ENCODE measurements around the gene ALK.

DNA sequence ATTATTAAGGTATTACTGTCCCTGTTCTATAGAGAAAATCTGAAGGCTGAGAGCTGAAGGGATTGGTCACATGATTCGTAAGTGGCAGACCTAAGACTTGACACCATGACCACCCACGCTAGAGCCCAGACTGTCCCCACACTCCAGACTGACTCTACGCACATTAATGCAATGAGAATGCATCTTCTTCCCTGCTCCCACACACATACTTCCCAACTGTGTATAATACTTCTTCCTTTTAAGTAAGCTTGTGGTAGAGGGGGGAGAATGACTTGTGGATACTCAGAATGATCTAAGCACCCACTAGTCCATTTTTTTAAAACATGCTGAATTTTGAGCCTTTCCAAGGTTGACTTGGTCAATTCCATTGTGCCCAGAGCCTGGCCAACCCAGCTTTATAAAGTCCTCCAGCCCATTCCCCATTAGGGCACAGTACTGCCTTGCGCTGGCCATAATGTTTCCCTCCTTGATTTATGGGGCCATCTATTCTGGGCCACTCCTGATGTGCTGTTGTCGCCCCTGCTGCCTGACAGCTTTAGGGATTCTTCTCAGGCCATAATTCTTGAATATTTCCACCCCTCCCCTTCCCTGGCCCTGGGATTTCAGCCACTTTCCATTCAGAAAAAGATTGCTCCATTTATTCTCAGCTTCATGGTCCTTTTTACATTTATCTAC is 28.7 kb downstream of the ALK start:
- TF ChIP-seq EP300 (IDR thresholded peaks at IDR 0.05) (no peak), POLR2A (IDR thresholded peaks at IDR 0.05; ENCODE audit: low read depth) (no peak)
- TF ChIP-seq, protein P1, sequence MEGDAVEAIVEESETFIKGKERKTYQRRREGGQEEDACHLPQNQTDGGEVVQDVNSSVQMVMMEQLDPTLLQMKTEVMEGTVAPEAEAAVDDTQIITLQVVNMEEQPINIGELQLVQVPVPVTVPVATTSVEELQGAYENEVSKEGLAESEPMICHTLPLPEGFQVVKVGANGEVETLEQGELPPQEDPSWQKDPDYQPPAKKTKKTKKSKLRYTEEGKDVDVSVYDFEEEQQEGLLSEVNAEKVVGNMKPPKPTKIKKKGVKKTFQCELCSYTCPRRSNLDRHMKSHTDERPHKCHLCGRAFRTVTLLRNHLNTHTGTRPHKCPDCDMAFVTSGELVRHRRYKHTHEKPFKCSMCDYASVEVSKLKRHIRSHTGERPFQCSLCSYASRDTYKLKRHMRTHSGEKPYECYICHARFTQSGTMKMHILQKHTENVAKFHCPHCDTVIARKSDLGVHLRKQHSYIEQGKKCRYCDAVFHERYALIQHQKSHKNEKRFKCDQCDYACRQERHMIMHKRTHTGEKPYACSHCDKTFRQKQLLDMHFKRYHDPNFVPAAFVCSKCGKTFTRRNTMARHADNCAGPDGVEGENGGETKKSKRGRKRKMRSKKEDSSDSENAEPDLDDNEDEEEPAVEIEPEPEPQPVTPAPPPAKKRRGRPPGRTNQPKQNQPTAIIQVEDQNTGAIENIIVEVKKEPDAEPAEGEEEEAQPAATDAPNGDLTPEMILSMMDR (IDR thresholded peaks at IDR 0.05) = no peak

Measured in esophagus muscularis mucosa (tissue), 4 donors.